RWPE2 (cell line): ENCODE results near the gene EPHA10.

ENCODE experiments used
- ATAC-seq: fragments of 200-7000 bp; cut with Tn5 transposase; 3 replicates; pipeline ENCODE4 v1.9.1; 2021; ENCODE audit warnings: low read depth
- DNase-seq: peaks from one replicate; pipeline ENCODE4 v3.0.0-alpha.2; 2020; ENCODE audit warnings: low spot score
- H3K27ac ChIP-seq: fragments of 450-650 bp; 2 replicates; pipeline ENCODE4 v1.5.1; 2017; ENCODE audit warnings: mild to moderate bottlenecking; ENCODE audit not compliant: poor library complexity, severe bottlenecking
- H3K27me3 ChIP-seq: fragments of 250-450 bp; sonication (Bioruptor Pico); 2 replicates; pipeline ENCODE4 v1.5.1; 2021; ENCODE audit warnings: mild to moderate bottlenecking, moderate library complexity; ENCODE audit not compliant: insufficient read depth, poor library complexity, severe bottlenecking
- H3K36me3 ChIP-seq: fragments of 250-450 bp; sonication (Bioruptor Pico); 2 replicates; pipeline ENCODE4 v1.5.1; 2020; ENCODE audit warnings: low read depth, mild to moderate bottlenecking, moderate library complexity
- H3K4me1 ChIP-seq: fragments of 250-450 bp; sonication (Bioruptor Pico); 2 replicates; pipeline ENCODE4 v1.5.1; 2021; ENCODE audit warnings: mild to moderate bottlenecking, moderate library complexity; ENCODE audit not compliant: insufficient read depth, poor library complexity, severe bottlenecking
- H3K4me3 ChIP-seq: fragments of 250-450 bp; sonication (Bioruptor Pico); 2 replicates; pipeline ENCODE4 v1.5.1; 2021; ENCODE audit warnings: mild to moderate bottlenecking, moderate library complexity; ENCODE audit not compliant: severe bottlenecking
- H3K9me3 ChIP-seq: fragments of 250-450 bp; sonication (Bioruptor Pico); 2 replicates; pipeline ENCODE4 v1.5.1; 2021; ENCODE audit warnings: mild to moderate bottlenecking, moderate library complexity; ENCODE audit not compliant: severe bottlenecking
- TF ChIP-seq, protein P1 (sequence below): fragments of 450-650 bp; IDR thresholded peaks from one replicate; pipeline ENCODE4 v1.5.1; 2017; ENCODE audit warnings: mild to moderate bottlenecking, moderate library complexity; ENCODE audit not compliant: poor library complexity, severe bottlenecking

Gene EPHA10

DNA sequence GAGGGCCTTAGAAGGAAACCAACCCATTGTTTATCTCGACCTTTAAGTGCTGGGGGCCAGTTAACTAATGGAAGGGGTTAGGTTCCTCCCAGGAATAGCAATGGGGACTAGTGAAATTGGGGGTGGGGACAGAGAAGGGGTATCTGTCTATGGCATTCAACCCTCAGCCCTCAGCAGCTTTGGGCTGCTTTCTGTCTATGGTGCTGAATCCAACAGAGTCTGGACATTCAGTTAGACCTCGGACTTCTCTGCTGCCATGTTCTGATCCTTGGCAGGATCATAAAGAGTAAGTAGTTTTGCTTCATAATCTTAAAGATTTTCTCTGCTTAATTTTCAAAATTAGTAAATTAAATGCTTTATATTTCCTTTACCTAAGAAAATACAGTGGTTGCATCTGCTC, 2.6 kb upstream of the EPHA10 start:
- Histone ChIP-seq H3K27ac (no peak overlapping the region), H3K36me3 (no peaks in the 10 kb centered on the region), H3K4me1 (no peaks in the 10 kb centered on the region), H3K4me3 (no peak overlapping the region), H3K9me3 (no peaks in the 10 kb centered on the region), H3K27me3 (peaks cover 71% of the 10 kb centered on the region)
- ATAC-seq = no peak
- TF ChIP-seq, protein P1, sequence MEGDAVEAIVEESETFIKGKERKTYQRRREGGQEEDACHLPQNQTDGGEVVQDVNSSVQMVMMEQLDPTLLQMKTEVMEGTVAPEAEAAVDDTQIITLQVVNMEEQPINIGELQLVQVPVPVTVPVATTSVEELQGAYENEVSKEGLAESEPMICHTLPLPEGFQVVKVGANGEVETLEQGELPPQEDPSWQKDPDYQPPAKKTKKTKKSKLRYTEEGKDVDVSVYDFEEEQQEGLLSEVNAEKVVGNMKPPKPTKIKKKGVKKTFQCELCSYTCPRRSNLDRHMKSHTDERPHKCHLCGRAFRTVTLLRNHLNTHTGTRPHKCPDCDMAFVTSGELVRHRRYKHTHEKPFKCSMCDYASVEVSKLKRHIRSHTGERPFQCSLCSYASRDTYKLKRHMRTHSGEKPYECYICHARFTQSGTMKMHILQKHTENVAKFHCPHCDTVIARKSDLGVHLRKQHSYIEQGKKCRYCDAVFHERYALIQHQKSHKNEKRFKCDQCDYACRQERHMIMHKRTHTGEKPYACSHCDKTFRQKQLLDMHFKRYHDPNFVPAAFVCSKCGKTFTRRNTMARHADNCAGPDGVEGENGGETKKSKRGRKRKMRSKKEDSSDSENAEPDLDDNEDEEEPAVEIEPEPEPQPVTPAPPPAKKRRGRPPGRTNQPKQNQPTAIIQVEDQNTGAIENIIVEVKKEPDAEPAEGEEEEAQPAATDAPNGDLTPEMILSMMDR = no peak
- no peak for DNase-seq

DNA sequence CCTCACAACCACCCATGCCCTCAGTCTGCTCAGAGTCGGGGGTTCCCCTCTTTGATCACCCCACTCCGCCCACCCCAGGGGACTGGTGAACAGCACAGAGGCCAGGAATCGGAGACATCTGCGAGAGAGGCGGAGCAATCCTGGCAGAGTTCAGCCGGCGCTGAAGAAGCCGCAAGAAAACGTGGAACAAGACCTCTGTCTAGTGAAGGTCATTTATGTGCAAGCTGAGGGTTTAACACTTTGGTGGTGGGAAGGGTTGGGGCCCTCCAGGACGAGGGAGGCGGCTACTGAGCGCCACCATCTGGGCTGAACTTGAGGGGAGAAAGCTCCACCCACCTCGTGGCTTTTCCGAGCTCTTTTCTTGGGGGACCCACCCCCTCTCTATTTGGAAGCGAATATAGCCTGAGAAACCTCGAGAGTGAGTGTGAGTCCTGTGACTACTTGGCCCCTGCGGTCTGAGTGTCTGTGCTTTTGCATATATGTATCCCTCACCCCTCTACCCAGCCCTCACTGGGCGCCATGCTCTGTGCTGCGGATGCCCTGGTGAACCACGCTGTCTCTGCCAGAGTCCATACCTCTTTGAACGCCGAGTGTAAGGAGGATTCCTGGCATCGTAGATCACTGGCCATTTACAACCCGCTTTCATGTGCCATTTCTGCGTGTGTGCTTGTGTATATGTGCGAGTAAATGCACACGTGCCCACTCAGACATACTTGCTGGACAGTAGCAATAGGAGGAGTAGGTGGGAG, 1.2 kb upstream of the EPHA10 start:
- Histone ChIP-seq H3K36me3 (no peaks in the 10 kb centered on the region), H3K9me3 (no peaks in the 10 kb centered on the region), H3K4me1 (no peaks in the 10 kb centered on the region), H3K27ac (no peak overlapping the region), H3K4me3 (no peak overlapping the region), H3K27me3 (peaks cover 82% of the 10 kb centered on the region)
- TF ChIP-seq, protein P1 = peak; percentile 7
- ATAC-seq = peak; percentile 26; the same call in 1 of the 3 replicates
- DNase-seq = no peak

DNA sequence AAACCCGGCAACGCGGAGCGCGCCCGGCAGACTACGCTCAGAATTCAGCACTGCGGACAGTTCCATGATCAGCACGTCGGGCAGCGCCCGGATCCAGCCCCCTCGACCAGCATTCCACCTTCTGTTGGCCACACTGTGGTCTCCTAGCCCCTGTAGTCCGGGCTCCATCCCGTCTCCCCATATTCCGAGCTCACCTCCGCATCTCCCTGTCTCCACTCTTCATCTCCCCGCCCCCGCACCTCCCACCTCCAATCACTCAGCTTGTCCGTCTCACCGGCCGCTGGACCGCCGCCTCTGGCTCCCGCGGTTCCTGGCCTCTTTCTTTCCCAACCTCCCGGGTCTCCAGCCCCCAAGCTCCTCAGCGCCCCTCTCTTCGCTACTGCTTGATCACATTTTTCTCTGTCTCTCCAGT, 500 bp downstream of the EPHA10 start:
- H3K27me3 ChIP-seq = peaks cover 82% of the 10 kb centered on the region
- DNase-seq = no peak

DNA sequence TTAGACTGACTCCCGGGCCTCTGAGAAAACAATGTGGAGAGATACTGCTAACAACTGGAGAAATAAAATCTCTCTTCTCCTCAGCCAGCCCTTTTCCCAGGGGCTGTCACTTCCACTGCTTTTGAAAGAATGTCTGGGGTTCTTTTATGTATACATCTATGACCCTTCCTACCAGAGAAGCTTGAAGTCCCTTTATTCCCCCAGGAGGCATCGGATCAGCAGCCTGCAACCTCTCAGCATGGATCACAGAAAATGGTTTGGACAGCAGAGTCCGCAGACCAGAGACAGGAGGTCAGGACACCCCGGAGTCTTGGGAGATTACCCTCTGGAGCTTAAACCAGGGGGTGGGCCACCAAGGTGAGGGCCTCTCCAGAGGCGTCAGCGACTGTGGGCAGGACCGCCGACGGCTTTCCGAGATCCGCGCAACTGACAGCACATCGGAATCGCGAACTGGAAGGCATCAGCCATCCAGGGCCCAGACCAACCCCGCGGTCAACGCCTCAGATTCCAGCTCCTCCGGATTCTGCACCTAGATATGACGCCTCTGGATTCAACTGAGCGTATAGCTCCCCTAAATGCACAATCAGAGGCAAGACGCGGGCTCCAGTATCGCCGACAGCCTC, 1.0 kb downstream of the EPHA10 start:
- ATAC-seq = no peak
- no peak for DNase-seq
- Histone ChIP-seq H3K4me1 (no peaks in the 10 kb centered on the region), H3K27ac (no peak overlapping the region), H3K4me3 (no peak overlapping the region), H3K36me3 (no peaks in the 10 kb centered on the region), H3K9me3 (no peaks in the 10 kb centered on the region), H3K27me3 (peaks cover 82% of the 10 kb centered on the region)
- TF ChIP-seq, protein P1 = no peak

More for the DNA sequence above, 500 bp downstream of the EPHA10 start:
- ATAC-seq = peak; percentile 69
- no peaks in the 10 kb centered on the region for H3K4me1 ChIP-seq
- no peaks in the 10 kb centered on the region for H3K9me3 ChIP-seq
- H3K27ac ChIP-seq = no peak overlapping the region
- TF ChIP-seq, protein P1 = no peak
- no peak overlapping the region for H3K4me3 ChIP-seq
- no peaks in the 10 kb centered on the region for H3K36me3 ChIP-seq

DNA sequence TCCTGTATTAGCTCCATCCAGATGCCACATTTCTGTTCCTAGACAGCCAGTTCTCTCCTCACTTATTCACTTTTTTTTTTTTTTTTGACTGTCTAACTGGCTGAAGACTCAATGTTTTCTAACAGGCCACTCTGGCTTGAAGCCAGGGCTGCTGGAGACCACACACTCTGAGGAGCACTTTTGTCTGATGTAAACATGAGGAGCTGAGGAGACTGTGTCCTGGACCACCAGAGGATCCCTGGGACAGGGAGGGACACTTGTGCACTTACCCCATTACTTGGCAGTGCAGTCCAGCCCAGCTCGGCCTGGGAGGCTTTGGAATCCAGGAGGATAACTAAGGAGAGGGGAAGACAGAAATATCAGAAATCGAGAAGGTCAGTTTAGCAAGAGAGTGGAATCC, 2.4 kb downstream of the EPHA10 start:
- no peaks in the 10 kb centered on the region for H3K36me3 ChIP-seq
- no peak overlapping the region for H3K27ac ChIP-seq
- TF ChIP-seq, protein P1 = no peak
- H3K4me3 ChIP-seq = no peak overlapping the region
- H3K4me1 ChIP-seq = no peaks in the 10 kb centered on the region
- DNase-seq (no peak), ATAC-seq (no peak)
- peaks cover 74% of the 10 kb centered on the region for H3K27me3 ChIP-seq
- H3K9me3 ChIP-seq = no peaks in the 10 kb centered on the region
